Measurements from ENCODE around the gene ADAMTS6. TPM values are rescaled to one million over a fixed set of nuclear protein-coding genes. Genes with fewer than 3 reads are reported as not detected.

ADAMTS6 gene
- total RNA-seq, 2 experiments from 2014 or later, result 0.86 to 0.93 TPM

- DNase-seq, result no peak
- Mint-ChIP-seq H3K4me1 (ENCODE audit: low read depth) (no peaks in the 10 kb centered on the region), H3K36me3 (ENCODE audit: low read depth) (no peaks in the 10 kb centered on the region), H3K4me3 (no peak overlapping the region), H3K9me3 (no peaks in the 10 kb centered on the region), H3K27me3 (ENCODE audit: low read depth) (no peaks in the 10 kb centered on the region), H3K27ac (no peak overlapping the region)
- CTCF ChIA-PET, result no interaction called here
- intact Hi-C loops (cut with micrococcal nuclease), result no loop called here
Measured at GRCh38 chr5:65149827-65150226, 331.9 kb downstream of the ADAMTS6 start.

- Mint-ChIP-seq H3K9me3 (no peaks in the 10 kb centered on the region), H3K27ac (no peak overlapping the region), H3K4me3 (no peak overlapping the region), H3K27me3 (ENCODE audit: low read depth) (no peaks in the 10 kb centered on the region), H3K4me1 (ENCODE audit: low read depth) (no peaks in the 10 kb centered on the region), H3K36me3 (ENCODE audit: low read depth) (no peaks in the 10 kb centered on the region)
- DNase-seq, result no peak
- intact Hi-C loops (cut with micrococcal nuclease), result no loop called here
- CTCF ChIA-PET, result no interaction called here
Measured at GRCh38 chr5:65144136-65144871, 337.4 kb downstream of the ADAMTS6 start.

- intact Hi-C loops (cut with micrococcal nuclease), result no loop called here
- Mint-ChIP-seq H3K27me3 (ENCODE audit: low read depth) (no peaks in the 10 kb centered on the region), H3K36me3 (ENCODE audit: low read depth) (no peaks in the 10 kb centered on the region), H3K4me3 (no peak overlapping the region), H3K9me3 (no peaks in the 10 kb centered on the region), H3K4me1 (ENCODE audit: low read depth) (no peaks in the 10 kb centered on the region), H3K27ac (no peak overlapping the region)
- no peak for DNase-seq
- CTCF ChIA-PET, result interaction anchor here (0.6 kb wide), 1 partner anchor 49 kb away, joined by 5 read pairs; no protein-coding TSS in a partner anchor
Measured at GRCh38 chr5:65142511-65143011, 339.2 kb downstream of the ADAMTS6 start.

- DNase-seq, result no peak
- Mint-ChIP-seq H3K36me3 (ENCODE audit: low read depth) (no peaks in the 10 kb centered on the region), H3K4me1 (ENCODE audit: low read depth) (no peaks in the 10 kb centered on the region), H3K27ac (no peak overlapping the region), H3K9me3 (no peaks in the 10 kb centered on the region), H3K4me3 (no peak overlapping the region), H3K27me3 (ENCODE audit: low read depth) (no peaks in the 10 kb centered on the region)
- CTCF ChIA-PET, result no interaction called here
- intact Hi-C loops (cut with micrococcal nuclease), result no loop called here
Measured at GRCh38 chr5:65142016-65142415, 339.7 kb downstream of the ADAMTS6 start.

- DNase-seq, result no peak
- no peaks in the 10 kb centered on the region for H3K4me1 Mint-ChIP-seq (ENCODE audit: low read depth)
- no peak overlapping the region for H3K4me3 Mint-ChIP-seq
- intact Hi-C loops (cut with micrococcal nuclease), result no loop called here
- H3K27ac Mint-ChIP-seq, result no peak overlapping the region
- H3K27me3 Mint-ChIP-seq (ENCODE audit: low read depth), result no peaks in the 10 kb centered on the region
- H3K9me3 Mint-ChIP-seq, result no peaks in the 10 kb centered on the region
- H3K36me3 Mint-ChIP-seq (ENCODE audit: low read depth), result no peaks in the 10 kb centered on the region
- CTCF ChIA-PET, result no interaction called here
Measured at GRCh38 chr5:65141493-65141892, 340.2 kb downstream of the ADAMTS6 start.

GRCh38 chr5:65137631-65138030 lies 344.1 kb downstream of the ADAMTS6 start:
- DNase-seq, result no peak
- H3K27ac Mint-ChIP-seq, result no peak overlapping the region
- no peaks in the 10 kb centered on the region for H3K4me1 Mint-ChIP-seq (ENCODE audit: low read depth)
- no peaks in the 10 kb centered on the region for H3K36me3 Mint-ChIP-seq (ENCODE audit: low read depth)
- intact Hi-C loops (cut with micrococcal nuclease), result no loop called here
- H3K27me3 Mint-ChIP-seq (ENCODE audit: low read depth), result no peaks in the 10 kb centered on the region
- H3K4me3 Mint-ChIP-seq, result no peak overlapping the region
- CTCF ChIA-PET, result no interaction called here
- H3K9me3 Mint-ChIP-seq, result no peaks in the 10 kb centered on the region

- DNase-seq, result no peak
- CTCF ChIA-PET, result no interaction called here
- H3K27me3 Mint-ChIP-seq (ENCODE audit: low read depth), result no peaks in the 10 kb centered on the region
- H3K36me3 Mint-ChIP-seq (ENCODE audit: low read depth), result no peaks in the 10 kb centered on the region
- intact Hi-C loops (cut with micrococcal nuclease), result no loop called here
- H3K9me3 Mint-ChIP-seq, result no peaks in the 10 kb centered on the region
- no peak overlapping the region for H3K4me3 Mint-ChIP-seq
- H3K27ac Mint-ChIP-seq, result no peak overlapping the region
- H3K4me1 Mint-ChIP-seq (ENCODE audit: low read depth), result no peaks in the 10 kb centered on the region
Measured at GRCh38 chr5:65133477-65134110, 348.1 kb downstream of the ADAMTS6 start.

- no peak for DNase-seq
- H3K4me3 Mint-ChIP-seq, result no peak overlapping the region
- H3K27ac Mint-ChIP-seq, result no peak overlapping the region
- no peaks in the 10 kb centered on the region for H3K27me3 Mint-ChIP-seq (ENCODE audit: low read depth)
- no peaks in the 10 kb centered on the region for H3K4me1 Mint-ChIP-seq (ENCODE audit: low read depth)
- no peaks in the 10 kb centered on the region for H3K9me3 Mint-ChIP-seq
- intact Hi-C loops (cut with micrococcal nuclease), result no loop called here
- CTCF ChIA-PET, result no interaction called here
- no peaks in the 10 kb centered on the region for H3K36me3 Mint-ChIP-seq (ENCODE audit: low read depth)
Measured at GRCh38 chr5:65132386-65132785, 349.3 kb downstream of the ADAMTS6 start.

GRCh38 chr5:65128226-65128625 lies 353.5 kb downstream of the ADAMTS6 start:
- no peaks in the 10 kb centered on the region for H3K4me1 Mint-ChIP-seq (ENCODE audit: low read depth)
- intact Hi-C loops (cut with micrococcal nuclease), result no loop called here
- no peaks in the 10 kb centered on the region for H3K36me3 Mint-ChIP-seq (ENCODE audit: low read depth)
- H3K27me3 Mint-ChIP-seq (ENCODE audit: low read depth), result no peaks in the 10 kb centered on the region
- no peaks in the 10 kb centered on the region for H3K9me3 Mint-ChIP-seq
- H3K27ac Mint-ChIP-seq, result no peak overlapping the region
- CTCF ChIA-PET, result no interaction called here
- no peak for DNase-seq
- no peak overlapping the region for H3K4me3 Mint-ChIP-seq

- Mint-ChIP-seq H3K27me3 (ENCODE audit: low read depth) (no peaks in the 10 kb centered on the region), H3K4me1 (ENCODE audit: low read depth) (no peaks in the 10 kb centered on the region), H3K36me3 (ENCODE audit: low read depth) (no peaks in the 10 kb centered on the region), H3K4me3 (no peak overlapping the region), H3K27ac (no peak overlapping the region), H3K9me3 (no peaks in the 10 kb centered on the region)
- intact Hi-C loops (cut with micrococcal nuclease), result no loop called here
- CTCF ChIA-PET, result no interaction called here
- no peak for DNase-seq
Measured at GRCh38 chr5:65127161-65127901, 354.4 kb downstream of the ADAMTS6 start.

GRCh38 chr5:65126542-65127069 lies 355.1 kb downstream of the ADAMTS6 start:
- intact Hi-C loops (cut with micrococcal nuclease), result no loop called here
- CTCF ChIA-PET, result no interaction called here
- Mint-ChIP-seq H3K36me3 (ENCODE audit: low read depth) (no peaks in the 10 kb centered on the region), H3K9me3 (no peaks in the 10 kb centered on the region), H3K27me3 (ENCODE audit: low read depth) (no peaks in the 10 kb centered on the region), H3K4me1 (ENCODE audit: low read depth) (no peaks in the 10 kb centered on the region), H3K27ac (no peak overlapping the region), H3K4me3 (no peak overlapping the region)
- DNase-seq, result no peak

GRCh38 chr5:65125591-65126541 lies 355.9 kb downstream of the ADAMTS6 start:
- Mint-ChIP-seq H3K27me3 (ENCODE audit: low read depth) (no peaks in the 10 kb centered on the region), H3K4me1 (ENCODE audit: low read depth) (no peaks in the 10 kb centered on the region), H3K9me3 (no peaks in the 10 kb centered on the region), H3K27ac (no peak overlapping the region), H3K4me3 (no peak overlapping the region), H3K36me3 (ENCODE audit: low read depth) (no peaks in the 10 kb centered on the region)
- CTCF ChIA-PET, result no interaction called here
- DNase-seq, result no peak
- intact Hi-C loops (cut with micrococcal nuclease), result no loop called here

Measured in activated naive CD4-positive, alpha-beta T cell treated with anti-CD3 and anti-CD28 coated beads for 36 hours (primary cell).